IPS-18a (cell line): ENCODE data around the gene CDPF1.
"Not testable (repeated sequence)": the region's sequence is repeated elsewhere in the genome, so short reads cannot be mapped to it uniquely, and the experiment has no call there.

Source experiments
- H3K27ac ChIP-seq: one replicate; pipeline ENCODE4 v1.5.1; 2013; ENCODE audit warnings: low read length
- H3K27me3 ChIP-seq: one replicate; pipeline ENCODE4 v1.6.1; 2013; ENCODE audit warnings: mild to moderate bottlenecking, low read length; ENCODE audit not compliant: control insufficient read depth, insufficient read depth
- H3K36me3 ChIP-seq: one replicate; pipeline ENCODE4 v1.6.1; 2013; ENCODE audit warnings: low read depth, low read length; ENCODE audit not compliant: control insufficient read depth
- H3K4me1 ChIP-seq: one replicate; pipeline ENCODE4 v1.6.1; 2013; ENCODE audit warnings: low read depth, low read length; ENCODE audit not compliant: control insufficient read depth
- H3K4me3 ChIP-seq: one replicate; pipeline ENCODE4 v1.5.1; 2013; ENCODE audit warnings: low read length
- H3K9ac ChIP-seq: one replicate; pipeline ENCODE4 v1.6.1; 2013; ENCODE audit warnings: mild to moderate bottlenecking, low read length, moderate library complexity
- H3K9me3 ChIP-seq: one replicate; pipeline ENCODE4 v1.6.1; 2013; ENCODE audit warnings: low read depth, low read length; ENCODE audit not compliant: control insufficient read depth

Gene CDPF1

GRCh38 chr22:46278656-46279645 is 28.9 kb upstream of the CDPF1 start:
- no peak overlapping the region for H3K4me3 ChIP-seq
- H3K27me3 ChIP-seq, result no peaks in the 10 kb centered on the region
- no peak overlapping the region for H3K9ac ChIP-seq
- H3K9me3 ChIP-seq, result no peaks in the 10 kb centered on the region
- H3K27ac ChIP-seq, result no peak overlapping the region
- H3K36me3 ChIP-seq, result peaks cover 33% of the 10 kb centered on the region
- no peaks in the 10 kb centered on the region for H3K4me1 ChIP-seq

GRCh38 chr22:46276563-46276962 is 26.5 kb upstream of the CDPF1 start:
- Histone ChIP-seq H3K27me3 (no peaks in the 10 kb centered on the region), H3K4me3 (no peak overlapping the region), H3K9ac (no peak overlapping the region), H3K27ac (no peak overlapping the region), H3K4me1 (no peaks in the 10 kb centered on the region), H3K36me3 (peaks cover 42% of the 10 kb centered on the region), H3K9me3 (no peaks in the 10 kb centered on the region)

- H3K9me3 ChIP-seq, result no peaks in the 10 kb centered on the region
- H3K36me3 ChIP-seq, result peaks cover 42% of the 10 kb centered on the region
- H3K4me1 ChIP-seq, result no peaks in the 10 kb centered on the region
- H3K27me3 ChIP-seq, result no peaks in the 10 kb centered on the region
- H3K27ac ChIP-seq, result no peak overlapping the region
- H3K4me3 ChIP-seq, result no peak overlapping the region
- H3K9ac ChIP-seq, result no peak overlapping the region
Observed at GRCh38 chr22:46275455-46276122, 25.5 kb upstream of the CDPF1 start.

DNA sequence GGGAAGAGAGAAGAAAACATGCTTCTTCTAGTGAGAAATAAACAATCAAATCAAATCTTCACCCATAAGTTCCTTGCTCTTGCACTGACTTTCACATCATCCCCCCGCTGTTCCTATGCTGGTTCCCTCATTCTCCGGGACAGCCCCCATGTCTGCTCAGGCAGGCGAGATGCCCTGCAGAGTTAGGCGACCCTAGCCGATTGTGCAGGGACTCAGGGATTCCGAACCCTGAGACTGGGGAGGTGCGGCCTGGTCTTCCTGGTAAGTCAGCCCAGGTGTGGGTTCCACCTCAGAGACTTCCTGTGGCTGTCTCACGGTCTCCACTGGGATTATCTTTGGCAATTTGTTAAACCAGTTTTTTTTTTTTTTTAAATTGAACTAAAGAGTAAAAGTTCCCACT is 24.3 kb upstream of the CDPF1 start:
- Histone ChIP-seq H3K4me1 (no peaks in the 10 kb centered on the region), H3K27ac (no peak overlapping the region), H3K36me3 (peaks cover 38% of the 10 kb centered on the region), H3K9ac (no peak overlapping the region), H3K9me3 (no peaks in the 10 kb centered on the region), H3K4me3 (no peak overlapping the region), H3K27me3 (no peaks in the 10 kb centered on the region)

GRCh38 chr22:46273432-46274148 is 23.5 kb upstream of the CDPF1 start:
- H3K9ac ChIP-seq, result no peak overlapping the region
- H3K27ac ChIP-seq, result no peak overlapping the region
- H3K27me3 ChIP-seq, result no peaks in the 10 kb centered on the region
- peaks cover 30% of the 10 kb centered on the region for H3K36me3 ChIP-seq
- no peaks in the 10 kb centered on the region for H3K9me3 ChIP-seq
- H3K4me1 ChIP-seq, result no peaks in the 10 kb centered on the region
- H3K4me3 ChIP-seq, result no peak overlapping the region

DNA sequence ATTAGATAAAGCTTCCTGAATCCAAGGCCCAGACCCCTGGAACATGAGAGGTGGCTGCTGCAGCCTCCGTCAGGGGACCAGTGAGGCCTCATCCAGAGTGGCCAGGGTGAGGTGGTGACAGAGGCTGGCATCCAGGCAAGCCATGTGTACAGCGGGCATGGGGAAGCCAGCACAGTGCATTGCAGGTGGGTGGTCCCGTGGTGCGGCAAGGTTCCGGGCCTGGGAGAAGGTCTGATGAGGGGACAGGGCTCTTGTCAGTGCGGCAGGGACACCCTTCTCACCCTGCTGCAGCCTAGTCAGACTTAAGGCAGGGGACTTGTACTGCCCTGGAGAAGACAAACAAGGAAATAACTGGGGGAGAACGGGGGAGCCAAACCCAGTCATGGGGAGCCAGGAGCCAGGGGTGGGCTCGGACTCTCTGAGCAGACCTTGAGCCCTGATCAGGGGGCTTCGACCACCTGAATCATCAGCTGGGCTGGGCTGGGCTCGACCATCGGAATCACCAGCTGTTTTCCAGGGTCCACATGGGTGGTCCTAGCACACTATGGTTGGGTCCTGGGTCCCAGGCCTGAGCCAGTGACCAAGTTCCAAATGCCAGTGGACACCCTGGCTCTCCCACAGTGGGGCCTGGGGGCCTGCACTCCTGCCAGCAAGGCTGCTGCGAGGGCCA is 22.8 kb upstream of the CDPF1 start:
- H3K4me1 ChIP-seq, result no peaks in the 10 kb centered on the region
- H3K27ac ChIP-seq, result no peak overlapping the region
- H3K4me3 ChIP-seq, result no peak overlapping the region
- H3K27me3 ChIP-seq, result no peaks in the 10 kb centered on the region
- peaks cover 28% of the 10 kb centered on the region for H3K36me3 ChIP-seq
- H3K9me3 ChIP-seq, result no peaks in the 10 kb centered on the region
- no peak overlapping the region for H3K9ac ChIP-seq

DNA sequence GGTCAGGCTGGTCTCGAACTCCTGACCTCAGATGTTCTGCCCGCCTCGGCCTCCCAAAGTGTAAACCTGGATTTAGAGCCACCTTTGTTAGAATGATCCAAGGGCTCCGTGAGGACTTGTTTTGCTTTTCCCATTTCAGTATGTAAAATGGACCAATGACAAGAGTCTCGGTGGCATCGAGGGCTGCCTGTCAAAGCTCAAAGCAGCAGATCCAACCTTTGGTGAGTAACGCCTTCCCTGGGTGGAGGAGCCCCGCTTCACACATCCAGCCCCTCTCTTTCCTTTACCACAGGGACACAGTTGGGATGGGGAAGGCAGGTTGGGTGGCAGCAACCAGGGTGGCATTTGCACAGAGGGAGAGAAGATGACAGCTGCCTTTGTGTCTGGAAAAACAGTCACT is 22.1 kb upstream of the CDPF1 start:
- H3K4me3 ChIP-seq, result no peak overlapping the region
- peaks cover 24% of the 10 kb centered on the region for H3K36me3 ChIP-seq
- H3K4me1 ChIP-seq, result no peaks in the 10 kb centered on the region
- H3K27ac ChIP-seq, result no peak overlapping the region
- peaks cover 3% of the 10 kb centered on the region for H3K27me3 ChIP-seq
- H3K9me3 ChIP-seq, result no peaks in the 10 kb centered on the region
- no peak overlapping the region for H3K9ac ChIP-seq

- H3K9me3 ChIP-seq, result no peaks in the 10 kb centered on the region
- H3K4me1 ChIP-seq, result no peaks in the 10 kb centered on the region
- no peak overlapping the region for H3K9ac ChIP-seq
- H3K27ac ChIP-seq, result no peak overlapping the region
- H3K36me3 ChIP-seq, result peaks cover 14% of the 10 kb centered on the region
- H3K4me3 ChIP-seq, result no peak overlapping the region
- H3K27me3 ChIP-seq, result peaks cover 15% of the 10 kb centered on the region
Observed at GRCh38 chr22:46269564-46269963, 19.5 kb upstream of the CDPF1 start.

- Histone ChIP-seq H3K27ac (no peak within 1 kb of the TSS), H3K4me3 (peak within 1 kb of the TSS; percentile 75)
Observed at GRCh38 chr22:46267431-46268279, 17.6 kb upstream of the CDPF1 start, which contains the start of gene TTC38. Gene TTC38, plus strand, starts transcription at chr22:46268008. Its CDS starts 32 bp downstream, at chr22:46268040.

DNA sequence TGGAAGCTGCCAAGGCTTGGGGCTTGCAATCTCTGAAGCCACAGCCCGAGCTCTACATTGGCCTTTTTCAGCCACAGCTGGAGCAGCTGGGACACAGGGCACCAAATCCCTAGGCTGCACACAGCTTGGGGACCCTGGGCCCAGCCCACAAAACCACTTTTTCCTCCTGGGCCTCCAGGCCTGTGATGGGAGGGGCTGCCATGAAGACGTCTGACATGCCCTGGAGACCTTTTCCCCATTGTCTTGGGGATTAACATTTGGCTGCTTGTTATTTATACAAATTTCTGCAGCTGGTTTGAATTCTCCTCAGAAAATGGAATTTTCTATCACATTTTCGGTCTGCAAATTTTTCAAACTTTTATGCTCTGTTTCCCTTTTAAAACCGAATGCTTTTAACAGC is 15.5 kb upstream of the CDPF1 start:
- peaks cover 51% of the 10 kb centered on the region for H3K27me3 ChIP-seq
- H3K27ac ChIP-seq, H3K9me3 ChIP-seq, H3K4me1 ChIP-seq, H3K4me3 ChIP-seq, H3K9ac ChIP-seq, H3K36me3 ChIP-seq: not testable (repeated sequence)

More at GRCh38 chr22:46267431-46268279, 17.6 kb upstream of the CDPF1 start, which contains the start of gene TTC38:
- Histone ChIP-seq H3K36me3 (peaks cover 4% of the 10 kb centered on the region), H3K9ac (peak within 1 kb of the TSS; percentile 59), H3K9me3 (no peaks in the 10 kb centered on the region), H3K27me3 (peaks cover 31% of the 10 kb centered on the region), H3K4me1 (no peaks in the 10 kb centered on the region)
